PC-9 (cell line): Measurements from ENCODE around the gene LSS. TPM values are rescaled to one million over a fixed set of nuclear protein-coding genes. Genes with fewer than 3 reads are reported as not detected.
A peak's percentile ranks its signal among the peaks of the same experiment; 100 is the strongest.

Experiments
- BruUV-seq: library from RNA; stranded (reverse); fragments of 400-500 nt; replicated peaks from 2 replicates; lab custom pipeline; 2021; lab: Mats Ljungman, UMichigan
- CTCF ChIA-PET: fragments of 300-600 bp; sonication (Branson Sonifier 250); formaldehyde crosslinking; loops from one replicate; lab custom pipeline; 2022; ENCODE audit warnings: antibody characterized with exemption; lab: Charles Lee
- POLR2A ChIA-PET: fragments of 300-600 bp; sonication (Branson Sonifier 250); formaldehyde crosslinking; loops from one replicate; lab custom pipeline; 2022; ENCODE audit warnings: antibody characterized with exemption; ENCODE audit not compliant: unreplicated experiment; lab: Charles Lee
- DNase-seq, 2 experiments: peaks; one replicate each; pipeline versions ENCODE4 v3.0.0 to v3.0.0-alpha.2; 2015 to 2022; ENCODE audit warnings: mixed read lengths in 1 of 2
- H2AFZ ChIP-seq: fragments of 200-600 bp; sonication (generic); 2 replicates; pipeline ENCODE4 v1.8.1; 2017; ENCODE audit warnings: antibody characterized with exemption
- H3F3A ChIP-seq: fragments of 200-600 bp; sonication (generic); 2 replicates; pipeline ENCODE4 v1.8.1; 2017; ENCODE audit warnings: antibody characterized with exemption, mild to moderate bottlenecking, low read depth; ENCODE audit not compliant: insufficient read depth
- H3K27ac ChIP-seq: fragments of 200-600 bp; sonication (generic); 2 replicates; pipeline ENCODE4 v1.6.1; 2016; ENCODE audit warnings: mixed run types
- H3K27me3 ChIP-seq: fragments of 200-600 bp; sonication (generic); 2 replicates; pipeline ENCODE4 v1.6.1; 2016; ENCODE audit warnings: low read depth, mixed run types; ENCODE audit not compliant: insufficient read depth
- H3K36me3 ChIP-seq: fragments of 200-600 bp; sonication (generic); 2 replicates; pipeline ENCODE4 v1.6.1; 2016; ENCODE audit warnings: low read depth, mixed run types
- H3K4me1 ChIP-seq: fragments of 200-600 bp; sonication (generic); replicated peaks from 2 replicates; pipeline ENCODE4 v1.6.1; 2016; ENCODE audit warnings: mixed run types; ENCODE audit not compliant: insufficient read depth
- H3K4me2 ChIP-seq: fragments of 200-600 bp; sonication (generic); 2 replicates; pipeline ENCODE4 v1.6.1; 2017; ENCODE audit warnings: mixed run types
- H3K4me3 ChIP-seq: fragments of 200-600 bp; sonication (generic); 2 replicates; pipeline ENCODE4 v1.6.1; 2016; ENCODE audit warnings: mixed run types
- H3K79me2 ChIP-seq: fragments of 200-600 bp; sonication (generic); 2 replicates; pipeline ENCODE4 v1.6.1; 2017; ENCODE audit warnings: low read depth, mixed run types
- H3K9me2 ChIP-seq: fragments of 200-600 bp; sonication (generic); 2 replicates; pipeline ENCODE4 v1.8.1; 2017; ENCODE audit warnings: mild to moderate bottlenecking; ENCODE audit not compliant: insufficient read depth
- H3K9me3 ChIP-seq: fragments of 200-600 bp; sonication (generic); 2 replicates; pipeline ENCODE4 v1.8.1; 2016; ENCODE audit warnings: low read depth; ENCODE audit not compliant: insufficient read depth
- H4K20me1 ChIP-seq: fragments of 200-600 bp; sonication (generic); 2 replicates; pipeline ENCODE4 v1.8.1; 2017; ENCODE audit not compliant: insufficient read depth
- CTCF ChIP-seq: fragments of 200-600 bp; sonication (generic); conservative IDR thresholded peaks from 2 replicates; pipeline ENCODE4 v1.6.1; 2017; ENCODE audit warnings: mixed run types, antibody characterized with exemption, mild to moderate bottlenecking, moderate library complexity
- EZH2 ChIP-seq: fragments of 200-600 bp; sonication (generic); IDR thresholded peaks from 2 replicates; pipeline ENCODE4 v1.8.0; 2017; ENCODE audit warnings: antibody characterized with exemption, low read depth
- intact Hi-C: fragments of 100-400 bp; cut with micrococcal nuclease; formaldehyde crosslinking; loops from one replicate; pipeline ENCODE4 v1.10.0; 2022; ENCODE audit not compliant: unreplicated experiment
- total RNA-seq: library from RNA; stranded (reverse); gene quantifications from 2 replicates; pipeline ENCODE4 v1.2.3, GENCODE V29; 2021

The LSS gene
- total RNA-seq, 1 experiment from 2014 or later: 92.3 TPM

GRCh38 chr21:46191257-46191685 lies 37.3 kb downstream of the LSS start:
- no peaks in the 10 kb centered on the region for H3K36me3 ChIP-seq
- intact Hi-C loops: no loop called here

GRCh38 chr21:46190491-46191131 lies 38.0 kb downstream of the LSS start:
- peaks cover 16% of the 10 kb centered on the region for H3K4me1 ChIP-seq
- intact Hi-C loops: no loop called here
- H3K9me2 ChIP-seq: no peaks in the 10 kb centered on the region
- no peak for TF ChIP-seq EZH2
- no peak for TF ChIP-seq CTCF
- DNase-seq: no peak
- no peak overlapping the region for H3K4me2 ChIP-seq
- H3K27ac ChIP-seq: no peak overlapping the region
- ChIA-PET CTCF (no interaction called here), POLR2A (no interaction called here)
- no peaks in the 10 kb centered on the region for H3K9me3 ChIP-seq
- no peaks in the 10 kb centered on the region for H3K27me3 ChIP-seq
- peaks cover 11% of the 10 kb centered on the region for H3F3A ChIP-seq
- BruUV-seq: no TSS peak
- H3K4me3 ChIP-seq: no peak overlapping the region
- H2AFZ ChIP-seq: no peak overlapping the region
- peaks cover 3% of the 10 kb centered on the region; the same call in 1 of the 2 replicates for H4K20me1 ChIP-seq
- no peaks in the 10 kb centered on the region for H3K36me3 ChIP-seq
- no peaks in the 10 kb centered on the region for H3K79me2 ChIP-seq

More at GRCh38 chr21:46191257-46191685, 37.3 kb downstream of the LSS start:
- peak in 1 of 2 experiments; percentile 48 for DNase-seq
- H2AFZ ChIP-seq: no peak overlapping the region
- H3K27ac ChIP-seq: no peak overlapping the region
- H3K4me2 ChIP-seq: no peak overlapping the region
- peaks cover 3% of the 10 kb centered on the region; the same call in 1 of the 2 replicates for H4K20me1 ChIP-seq
- no peaks in the 10 kb centered on the region for H3K79me2 ChIP-seq
- H3K27me3 ChIP-seq: no peaks in the 10 kb centered on the region
- BruUV-seq: no TSS peak
- TF ChIP-seq EZH2 (no peak), CTCF (no peak)
- CTCF ChIA-PET: no interaction called here
- no peaks in the 10 kb centered on the region for H3K9me3 ChIP-seq
- no peak overlapping the region for H3K4me3 ChIP-seq
- peaks cover 16% of the 10 kb centered on the region for H3K4me1 ChIP-seq
- POLR2A ChIA-PET: no interaction called here
- H3F3A ChIP-seq: peaks cover 11% of the 10 kb centered on the region
- no peaks in the 10 kb centered on the region for H3K9me2 ChIP-seq

- TF ChIP-seq CTCF: no peak
- H3K9me2 ChIP-seq: no peaks in the 10 kb centered on the region
- no peak overlapping the region for H3K27ac ChIP-seq
- no peak overlapping the region for H2AFZ ChIP-seq
- H3K79me2 ChIP-seq: no peaks in the 10 kb centered on the region
- peaks cover 16% of the 10 kb centered on the region for H3K4me1 ChIP-seq
- no peaks in the 10 kb centered on the region for H3K9me3 ChIP-seq
- no peak for DNase-seq
- H3K4me2 ChIP-seq: no peak overlapping the region
- H4K20me1 ChIP-seq: peaks cover 3% of the 10 kb centered on the region; the same call in 1 of the 2 replicates
- no peaks in the 10 kb centered on the region for H3K27me3 ChIP-seq
- ChIA-PET CTCF (no interaction called here), POLR2A (no interaction called here)
- no peak overlapping the region for H3K4me3 ChIP-seq
- peaks cover 11% of the 10 kb centered on the region for H3F3A ChIP-seq
- H3K36me3 ChIP-seq: no peaks in the 10 kb centered on the region
- BruUV-seq: no TSS peak
- intact Hi-C loops: no loop called here
Observed at GRCh38 chr21:46189959-46190490, 38.5 kb downstream of the LSS start.
